GM12891 (cell line): ENCODE results near the gene NUP188.

ENCODE experiments used
- DNase-seq: peaks from one replicate; pipeline ENCODE4 v3.0.0; 2011; ENCODE audit warnings: low spot score; ENCODE audit not compliant: insufficient read length
- FAIRE-seq: peaks from 2 replicates; lab custom pipeline; 2011; peaks lifted over from hg19 to GRCh38; lab: Jason Lieb, UNC
- PAX5 ChIP-seq: IDR thresholded peaks from 2 replicates; pipeline ENCODE4 v1.6.1; 2011; ENCODE audit warnings: low read length, moderate library complexity, mild to moderate bottlenecking; ENCODE audit not compliant: insufficient read depth, severe bottlenecking
- POLR2A ChIP-seq: IDR thresholded peaks from 2 replicates; pipeline ENCODE4 v1.6.1; 2011; ENCODE audit warnings: low read depth, low read length, control low read depth
- POLR2AphosphoS5 ChIP-seq: IDR thresholded peaks from 2 replicates; pipeline ENCODE4 v1.6.1; 2011; ENCODE audit warnings: low read depth, low read length, control low read depth
- POU2F2 ChIP-seq: IDR thresholded peaks from 2 replicates; pipeline ENCODE4 v1.6.1; 2011; ENCODE audit warnings: low read depth, mild to moderate bottlenecking, control low read depth, low read length, moderate library complexity
- SPI1 ChIP-seq: IDR thresholded peaks from 2 replicates; pipeline ENCODE4 v1.6.1; 2011; ENCODE audit warnings: low read depth, low read length, control low read depth
- TAF1 ChIP-seq: IDR thresholded peaks from 2 replicates; pipeline ENCODE4 v1.6.1; 2011; ENCODE audit warnings: low read depth, low read length, control low read depth

The NUP188 gene

DNA sequence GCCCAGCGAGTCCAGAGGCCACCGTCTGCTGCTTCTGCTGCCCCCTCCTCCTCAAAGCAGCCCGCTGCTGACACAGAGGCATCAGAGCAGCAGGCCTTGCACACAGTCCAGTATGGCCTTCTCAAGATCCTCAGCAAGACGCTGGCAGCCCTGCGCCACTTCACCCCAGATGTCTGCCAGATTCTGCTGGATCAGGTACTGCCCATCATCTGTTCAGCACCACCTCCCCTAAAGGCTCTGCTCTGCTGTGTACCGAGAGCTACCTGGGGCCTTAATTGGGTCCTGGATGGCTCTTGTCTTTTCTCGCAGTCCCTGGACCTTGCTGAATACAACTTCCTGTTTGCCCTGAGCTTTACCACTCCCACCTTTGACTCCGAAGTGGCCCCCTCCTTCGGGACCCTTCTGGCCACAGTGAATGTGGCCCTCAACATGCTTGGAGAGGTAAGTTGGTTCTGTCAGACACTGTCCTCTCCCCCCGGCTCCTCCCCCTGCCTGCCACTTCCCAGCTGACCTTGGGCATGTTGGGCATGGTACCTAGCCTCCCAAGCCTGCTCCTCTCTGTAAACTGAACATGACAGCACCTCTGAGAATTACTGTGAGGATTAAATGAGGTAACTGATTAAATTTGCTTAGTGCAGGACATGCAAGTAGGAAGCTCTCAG lies 58.0 kb downstream of the NUP188 start:
- DNase-seq (no peak), FAIRE-seq (no peak)
- no peak for TF ChIP-seq POLR2AphosphoS5
- no peak for TF ChIP-seq SPI1
- no peak for TF ChIP-seq POU2F2
- TF ChIP-seq POLR2A = no peak
- no peak for TF ChIP-seq PAX5
- no peak for TF ChIP-seq TAF1

GRCh38 chr9:129006328-129007034 lies 59.0 kb downstream of the NUP188 start:
- TF ChIP-seq POLR2A (no peak), SPI1 (no peak), POLR2AphosphoS5 (no peak), PAX5 (no peak), POU2F2 (no peak), TAF1 (no peak)
- FAIRE-seq (peak; percentile 74), DNase-seq (peak; percentile 86)

GRCh38 chr9:129007035-129007765 lies 59.7 kb downstream of the NUP188 start:
- TF ChIP-seq POU2F2 (no peak), PAX5 (no peak), POLR2AphosphoS5 (no peak), TAF1 (no peak), SPI1 (no peak), POLR2A (no peak)
- no peak for FAIRE-seq
- DNase-seq = no peak

GRCh38 chr9:129007766-129008468 lies 60.4 kb downstream of the NUP188 start:
- FAIRE-seq (no peak), DNase-seq (no peak)
- TF ChIP-seq TAF1 = no peak
- no peak for TF ChIP-seq POLR2A
- TF ChIP-seq PAX5 = no peak
- TF ChIP-seq POLR2AphosphoS5 = no peak
- TF ChIP-seq SPI1 = no peak

- TF ChIP-seq POLR2A (0 out of 2 replicates have a peak, but pooled peaks have one; percentile 16), PAX5 (no peak)
- DNase-seq = no peak
- FAIRE-seq = no peak
These were observed 61.0 kb downstream of the NUP188 start for GRCh38 chr9:129008469-129008965.

DNA sequence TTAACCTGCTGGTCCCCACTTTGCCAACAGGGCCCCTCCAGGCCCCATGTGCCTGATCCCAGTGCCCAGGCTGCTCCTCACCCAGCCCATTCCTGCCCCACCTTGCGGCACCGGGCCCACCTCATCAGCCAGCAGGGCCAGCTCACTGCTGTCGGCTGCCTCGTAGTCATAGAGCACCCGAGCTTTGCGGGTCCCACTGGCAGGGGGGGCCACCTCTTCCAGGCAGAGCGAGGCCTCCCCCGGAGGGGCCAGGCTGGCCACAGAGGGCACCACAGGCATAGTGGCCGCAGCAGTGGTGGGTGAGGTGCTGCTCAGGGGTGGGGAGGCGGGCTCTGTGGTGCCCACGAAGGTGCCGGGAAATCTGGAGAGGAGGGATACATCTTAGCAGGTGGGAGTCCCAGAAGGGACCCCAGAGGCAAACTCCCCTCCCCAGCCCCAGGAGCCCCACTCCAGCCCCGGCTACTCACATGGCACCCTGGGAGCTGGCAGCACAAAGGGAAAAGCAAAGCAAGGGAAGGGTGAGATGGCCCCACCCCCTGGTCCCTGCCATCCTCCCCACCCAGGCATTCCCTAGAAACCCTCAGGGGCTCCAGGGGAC lies 61.6 kb downstream of the NUP188 start:
- FAIRE-seq = no peak
- TF ChIP-seq POLR2AphosphoS5 = no peak
- TF ChIP-seq POLR2A = no peak
- no peak for TF ChIP-seq TAF1
- no peak for TF ChIP-seq SPI1
- TF ChIP-seq PAX5 = no peak
- TF ChIP-seq POU2F2 = no peak
- DNase-seq = no peak

- DNase-seq = no peak
- no peak for FAIRE-seq
- TF ChIP-seq POLR2AphosphoS5 (no peak), POU2F2 (no peak), POLR2A (no peak), SPI1 (no peak), TAF1 (no peak), PAX5 (no peak)
These were observed 62.2 kb downstream of the NUP188 start for GRCh38 chr9:129009584-129010141.

DNA sequence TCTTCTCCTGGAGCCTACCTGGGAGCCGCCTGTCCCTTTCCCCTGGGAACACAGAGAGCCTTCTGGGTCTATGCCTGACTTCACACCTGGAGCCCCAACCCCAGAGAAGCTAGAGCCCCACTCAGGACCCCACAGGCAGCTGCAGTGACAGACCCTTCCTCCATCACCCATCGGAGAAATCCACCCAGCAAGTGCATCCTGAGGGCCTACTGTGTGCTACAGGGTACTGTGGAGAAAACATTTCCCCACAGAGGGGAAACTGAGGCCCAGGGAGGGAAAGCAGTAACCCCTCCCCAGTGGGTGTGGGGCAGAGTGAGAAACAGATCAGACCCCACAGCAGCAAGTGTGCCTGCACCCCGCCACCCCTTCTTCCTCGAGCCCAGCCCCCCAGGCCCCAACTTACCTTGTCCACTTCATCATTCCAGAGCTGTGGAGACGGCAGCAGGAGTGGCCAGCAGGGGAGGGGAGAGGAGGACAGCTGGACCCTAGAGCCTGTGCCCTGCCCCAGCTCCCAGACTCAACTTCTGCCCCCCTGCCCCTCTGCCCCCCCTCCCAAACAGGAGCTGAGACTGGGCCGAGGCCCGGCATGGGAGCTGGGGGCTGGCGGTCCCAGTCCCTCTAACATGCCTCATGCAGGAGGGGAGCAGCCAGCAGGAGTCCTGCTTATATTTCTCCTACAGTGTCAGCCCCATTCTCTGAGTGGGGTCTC lies 62.9 kb downstream of the NUP188 start:
- FAIRE-seq (no peak), DNase-seq (no peak)
- no peak for TF ChIP-seq TAF1
- no peak for TF ChIP-seq SPI1
- TF ChIP-seq PAX5 = no peak
